Ovary (tissue), 9 donors: ENCODE measurements around the gene DUSP7. TPM values are rescaled to one million over a fixed set of nuclear protein-coding genes. Genes with fewer than 3 reads are reported as not detected.
A peak's percentile ranks its signal among the peaks of the same experiment; 100 is the strongest.

ENCODE experiments used
- DNase-seq, 5 donors: peaks; one replicate each; pipeline ENCODE4 v3.0.0-alpha.2; 2019 to 2020
- H3K27ac ChIP-seq, 2 donors: fragments of 200-600 bp; one replicate each; pipeline versions ENCODE4 v1.5.1 to v1.8.0; 2019 to 2022
- H3K27me3 ChIP-seq: fragments of 200-600 bp; one replicate; pipeline ENCODE4 v1.8.0; 2022
- H3K36me3 ChIP-seq: fragments of 200-600 bp; sonication (generic); one replicate; pipeline ENCODE4 v1.5.1; 2019
- H3K4me1 ChIP-seq: one replicate; pipeline ENCODE4 v1.8.1; 2013; ENCODE audit warnings: mild to moderate bottlenecking, moderate library complexity; ENCODE audit not compliant: insufficient read depth
- H3K4me3 ChIP-seq: fragments of 200-600 bp; sonication (generic); one replicate; pipeline ENCODE4 v1.5.1; 2017
- H3K9me3 ChIP-seq, 2 donors: fragments of 200-600 bp in 1 of 2; sonication (generic) in 1 of 2; one replicate each; pipeline versions ENCODE4 v1.5.1 to v1.8.1; 2013 to 2019; ENCODE audit warnings: mild to moderate bottlenecking in 1 of 2, moderate library complexity in 1 of 2
- CTCF ChIP-seq, 3 donors: fragments of 450-650 bp in 2 of 3; fragments of 200-600 bp in 1 of 3; IDR thresholded peaks; one replicate each; pipeline versions ENCODE4 v1.5.1 to v1.8.0; 2016 to 2022; ENCODE audit warnings: antibody characterized with exemption in 3 of 3, mild to moderate bottlenecking in 1 of 3
- EP300 ChIP-seq: sonication (generic); formaldehyde crosslinking; IDR thresholded peaks from one replicate; pipeline ENCODE4 v1.6.1; 2017; ENCODE audit warnings: antibody characterized with exemption
- POLR2A ChIP-seq: fragments of 450-650 bp; IDR thresholded peaks from one replicate; pipeline ENCODE4 v1.6.1; 2017; ENCODE audit warnings: antibody characterized with exemption, mild to moderate bottlenecking, moderate library complexity
- WGBS, 3 donors: extraction: QIAGEN DNeasy Blood & Tissue Kit in 1 of 3; methylation state at CpG; one replicate each; pipeline versions ENCODE4 v1.1.5 to v1.1.7; 2013 to 2017; 5-methylcytosine and 5-hydroxymethylcytosine counted together
- intact Hi-C, 4 donors: fragments of 100-400 bp; cut with DNase I; formaldehyde crosslinking; loops; one replicate each; pipeline versions ENCODE4 v1.11.0 to v1.15.1; 2022 to 2023
- polyA plus RNA-seq, 2 donors: library from polyadenylated mRNA; stranded (reverse); fragments of 200-250 nt in 1 of 2; fragments of 350-450 nt in 1 of 2; fragmentation: Illumina TruSeq in 1 of 2; extraction: RNeasy Lipid Tissue Mini Kit (QIAGEN cat#74804) in 1 of 2; gene quantifications; one replicate each; pipeline ENCODE4 v1.2.3, GENCODE V29; 2013 to 2014
- total RNA-seq, 7 donors: library from RNA; depleted of rRNA in 2 of 7; stranded (reverse); fragments of >200 nt in 2 of 7; fragmentation: NEBNext Ultra II Directional in 3 of 7; extraction: Animal tissue kit (Norgen Biotek cat#: 25700) in 3 of 7; gene quantifications; one replicate each; pipeline versions ENCODE4 v1.1.0 to v1.2.4, GENCODE V29; 2016 to 2023
- donor health status: DM: no; HTN: no; CAD: no; lungs with moderate emphysema.
- donor health status: DM: no; HTN: no; CAD: no.
- donor health status: Bipolar disorder and iron deficiency.
- donor health status: DM: yes; HTN: yes; CAD: no.
- donor health status: DM: no; HTN: no; CAD: no.
- donor health status: DM: yes; HTN: yes; CAD: no.

DUSP7 gene
- total and polyA plus RNA-seq, 9 donors, result 5.1 to 18.0 (median 14.0) TPM

- H3K4me3 ChIP-seq, result peak overlapping the region; percentile 54
- DNase-seq, result peak in 3 of 5 donors; percentile 50 to 61 (median 56)
- no peaks in the 10 kb centered on the region for H3K27me3 ChIP-seq
- TF ChIP-seq CTCF (IDR thresholded peaks at IDR 0.05), result no peak
- TF ChIP-seq EP300, result no peak
- no peak for TF ChIP-seq POLR2A
- H3K27ac ChIP-seq, result peak overlapping the region; percentile 49 to 78
- intact Hi-C loops, result loop anchor here in 2 of 4 donors (5.0 kb wide), 3 partner anchors 53 to 87 kb away; no protein-coding TSS in a partner anchor
- no peaks in the 10 kb centered on the region for H3K9me3 ChIP-seq
- WGBS, 3 donors, result 4 to 7% (median 5%) methylated on average over 26 of the region's 26 CpGs
- H3K36me3 ChIP-seq, result no peaks in the 10 kb centered on the region
- H3K4me1 ChIP-seq, result peaks cover 24% of the 10 kb centered on the region
These were observed 1.5 kb downstream of the DUSP7 start for GRCh38 chr3:52054661-52055511.

- intact Hi-C loops, result no loop called here
- no peaks in the 10 kb centered on the region for H3K36me3 ChIP-seq
- 59 to 69% (median 63%) methylated on average over 29 to 31 of the region's 31 CpGs for WGBS, 3 donors
- TF ChIP-seq POLR2A (no peak), CTCF (IDR thresholded peaks at IDR 0.05) (no peak), EP300 (no peak)
- peaks cover 24% of the 10 kb centered on the region for H3K4me1 ChIP-seq
- H3K9me3 ChIP-seq, result no peaks in the 10 kb centered on the region
- H3K4me3 ChIP-seq, result peak overlapping the region; percentile 0
- H3K27ac ChIP-seq, result peak overlapping the region; percentile 49 to 77
- no peaks in the 10 kb centered on the region for H3K27me3 ChIP-seq
- peak; percentile 43 to 54 (median 44) for DNase-seq
These were observed 2.8 kb downstream of the DUSP7 start for GRCh38 chr3:52053307-52054304.

- Histone ChIP-seq H3K36me3 (no peaks in the 10 kb centered on the region), H3K9me3 (no peaks in the 10 kb centered on the region), H3K27me3 (no peaks in the 10 kb centered on the region), H3K4me1 (peaks cover 24% of the 10 kb centered on the region), H3K4me3 (peak overlapping the region; percentile 0), H3K27ac (peak overlapping the region; percentile 37 to 77)
- intact Hi-C loops, result no loop called here
- WGBS, 3 donors, result 6 to 13% (median 9%) methylated on average over 10 of the region's 10 CpGs
- TF ChIP-seq EP300, result no peak
- no peak for TF ChIP-seq POLR2A
- TF ChIP-seq CTCF (IDR thresholded peaks at IDR 0.05), result peak in 2 of 3 donors; percentile 12 to 56
- peak; percentile 73 to 81 (median 75) for DNase-seq
These were observed 3.5 kb downstream of the DUSP7 start for GRCh38 chr3:52052831-52053306.

- 73 to 81% (median 76%) methylated on average over 8 of the region's 8 CpGs for WGBS, 3 donors
- Histone ChIP-seq H3K27me3 (no peaks in the 10 kb centered on the region), H3K36me3 (no peaks in the 10 kb centered on the region), H3K4me3 (no peak overlapping the region), H3K4me1 (peaks cover 19% of the 10 kb centered on the region), H3K9me3 (no peaks in the 10 kb centered on the region), H3K27ac (no peak overlapping the region)
- intact Hi-C loops, result no loop called here
- DNase-seq, result no peak
- TF ChIP-seq CTCF (IDR thresholded peaks at IDR 0.05) (no peak), POLR2A (no peak), EP300 (no peak)
These were observed 4.9 kb downstream of the DUSP7 start for GRCh38 chr3:52051444-52051843.
